Neuronal stem cell (in vitro differentiated cells): ENCODE data around the gene FAM168A.

Experiments
- DNase-seq: peaks from one replicate; pipeline ENCODE4 v3.0.0-alpha.2; 2013; ENCODE audit warnings: low spot score
- H2AFZ ChIP-seq: one replicate; pipeline ENCODE4 v1.6.1; 2013; ENCODE audit warnings: mild to moderate bottlenecking, low read length, inconsistent platforms
- H2AK5ac ChIP-seq: 2 replicates; pipeline ENCODE4 v1.6.1; 2013; ENCODE audit warnings: low read depth, mild to moderate bottlenecking, inconsistent platforms, low read length, moderate library complexity, mixed read lengths
- H2BK120ac ChIP-seq: 2 replicates; pipeline ENCODE4 v1.6.1; 2013; ENCODE audit warnings: low read depth, mild to moderate bottlenecking, inconsistent platforms, low read length, moderate library complexity, mixed read lengths
- H2BK12ac ChIP-seq: one replicate; pipeline ENCODE4 v1.6.1; 2013; ENCODE audit warnings: low read length, inconsistent platforms
- H2BK15ac ChIP-seq: 2 replicates; pipeline ENCODE4 v1.6.1; 2013; ENCODE audit warnings: mild to moderate bottlenecking, low read length, inconsistent platforms, mixed read lengths
- H2BK5ac ChIP-seq: one replicate; pipeline ENCODE4 v1.6.1; 2013; ENCODE audit warnings: inconsistent platforms, mild to moderate bottlenecking, low read length, moderate library complexity
- H3K14ac ChIP-seq: one replicate; pipeline ENCODE4 v1.6.1; 2013; ENCODE audit warnings: low read length, inconsistent platforms
- H3K18ac ChIP-seq: 2 replicates; pipeline ENCODE4 v1.6.1; 2013; ENCODE audit warnings: low read length, inconsistent platforms
- H3K23ac ChIP-seq: 2 replicates; pipeline ENCODE4 v1.6.1; 2013; ENCODE audit warnings: low read depth, mild to moderate bottlenecking, mixed read lengths, low read length, inconsistent platforms; ENCODE audit not compliant: poor library complexity
- H3K27ac ChIP-seq: replicated peaks from 3 replicates; pipeline ENCODE4 v1.5.1; 2013; ENCODE audit warnings: low read length, inconsistent platforms
- H3K27me3 ChIP-seq, 3 experiments: 2 replicates each; pipeline ENCODE4 v1.6.1; 2013; ENCODE audit warnings: low read length in 3 of 3, mild to moderate bottlenecking in 2 of 3, inconsistent platforms in 1 of 3, low read depth in 1 of 3, mixed read lengths in 1 of 3, moderate library complexity in 1 of 3; ENCODE audit not compliant: control insufficient read depth in 3 of 3, insufficient read depth in 3 of 3
- H3K36me3 ChIP-seq, 2 donors: replicated peaks in 1 of 2; 2 replicates each; pipeline ENCODE4 v1.6.1; 2013; ENCODE audit warnings: low read length in 2 of 2; ENCODE audit not compliant: control insufficient read depth in 2 of 2, insufficient read depth in 2 of 2
- H3K4ac ChIP-seq: 2 replicates; pipeline ENCODE4 v1.6.1; 2013; ENCODE audit warnings: inconsistent platforms, mild to moderate bottlenecking, low read length, moderate library complexity
- H3K4me1 ChIP-seq, 2 donors: 1 replicate in 1 of 2; 2 replicates in 1 of 2; pipeline ENCODE4 v1.6.1; 2013; ENCODE audit warnings: low read length in 2 of 2, low read depth in 1 of 2; ENCODE audit not compliant: control insufficient read depth in 2 of 2, insufficient read depth in 1 of 2
- H3K4me2 ChIP-seq: one replicate; pipeline ENCODE4 v1.6.1; 2013; ENCODE audit warnings: mild to moderate bottlenecking, low read length, inconsistent platforms; ENCODE audit not compliant: insufficient read depth, poor library complexity, severe bottlenecking
- H3K4me3 ChIP-seq, 2 donors: 2 replicates each; pipeline ENCODE4 v1.5.1; 2013; ENCODE audit warnings: low read length in 2 of 2, mild to moderate bottlenecking in 2 of 2, inconsistent platforms in 1 of 2, moderate library complexity in 1 of 2
- H3K79me1 ChIP-seq: one replicate; pipeline ENCODE4 v1.6.1; 2013; ENCODE audit warnings: low read depth, mild to moderate bottlenecking, inconsistent platforms, low read length, moderate library complexity
- H3K9ac ChIP-seq: one replicate; pipeline ENCODE4 v1.6.1; 2013; ENCODE audit warnings: mild to moderate bottlenecking, low read depth, low read length, inconsistent platforms; ENCODE audit not compliant: poor library complexity
- H3K9me3 ChIP-seq, 2 donors: replicated peaks in 1 of 2; 2 replicates each; pipeline versions ENCODE3 to v1.6.1; 2013; ENCODE audit warnings: low read length in 2 of 2, mild to moderate bottlenecking in 2 of 2, inconsistent platforms in 1 of 2, low read depth in 1 of 2, mixed read lengths in 1 of 2, moderate library complexity in 1 of 2; ENCODE audit not compliant: control insufficient read depth in 2 of 2, insufficient read depth in 1 of 2
- H4K8ac ChIP-seq: one replicate; pipeline ENCODE4 v1.6.1; 2013; ENCODE audit warnings: low read depth, mild to moderate bottlenecking, inconsistent platforms, low read length, moderate library complexity
- H4K91ac ChIP-seq: one replicate; pipeline ENCODE4 v1.6.1; 2013; ENCODE audit warnings: low read length, low read depth, mild to moderate bottlenecking, inconsistent platforms; ENCODE audit not compliant: poor library complexity
- WGBS, 2 donors: extraction: QIAGEN DNeasy Blood & Tissue Kit; methylation state at CpG; one replicate each; pipeline ENCODE4 v1.1.7; 2013; ENCODE audit warnings: missing lambda C conversion rate in 2 of 2, mixed read lengths in 1 of 2; ENCODE audit not compliant: insufficient read length in 2 of 2, insufficient replicate concordance in 1 of 2; ENCODE audit errors: extremely low coverage in 2 of 2; 5-methylcytosine and 5-hydroxymethylcytosine counted together

Gene FAM168A

DNA sequence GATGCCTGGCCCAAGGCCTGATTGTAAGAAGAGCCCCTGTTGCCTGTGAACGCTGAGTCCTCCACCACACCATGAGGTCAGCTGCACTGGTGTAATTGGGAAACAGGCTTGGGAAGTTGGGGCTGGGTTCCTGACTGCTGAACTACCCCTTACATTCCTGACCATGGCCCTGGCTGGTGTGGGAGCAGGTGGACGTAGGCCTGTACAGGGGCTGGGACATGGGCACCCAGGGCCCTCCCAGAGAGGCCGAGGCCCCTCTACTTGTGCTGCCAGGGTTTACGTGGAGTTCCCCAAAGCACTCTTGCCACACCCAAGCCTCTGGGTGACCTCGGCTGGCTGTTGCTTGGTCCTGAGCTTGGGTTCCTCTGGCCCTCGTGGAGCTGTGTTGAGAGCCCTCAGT, 216.3 kb downstream of the FAM168A start:
- Histone ChIP-seq H3K36me3 (peaks cover 0 to 1% of the 10 kb centered on the region in 2 donors), H3K9me3 (no peaks in the 10 kb centered on the region), H2AFZ (no peak overlapping the region), H3K23ac (no peak overlapping the region), H3K9ac (no peak overlapping the region), H4K8ac (no peak overlapping the region), H3K27me3 (no peaks in the 10 kb centered on the region), H3K18ac (peak overlapping the region; percentile 20), H3K4me1 (peaks cover 28 to 35% of the 10 kb centered on the region in 2 donors), H2BK120ac (no peak overlapping the region), H3K14ac (no peak overlapping the region), H3K4me3 (no peak overlapping the region), H2BK5ac (no peak overlapping the region), H4K91ac (no peak overlapping the region), H3K4ac (no peak overlapping the region), H3K27ac (no peak overlapping the region), H2BK12ac (no peak overlapping the region), H2AK5ac (peak overlapping the region; percentile 6), H3K79me1 (peaks cover 35% of the 10 kb centered on the region), H3K4me2 (no peak overlapping the region), H2BK15ac (no peak overlapping the region)
- no peak for DNase-seq
- no CpG with 5 or more reads among the region's 6 CpGs for WGBS, 2 donors

DNA sequence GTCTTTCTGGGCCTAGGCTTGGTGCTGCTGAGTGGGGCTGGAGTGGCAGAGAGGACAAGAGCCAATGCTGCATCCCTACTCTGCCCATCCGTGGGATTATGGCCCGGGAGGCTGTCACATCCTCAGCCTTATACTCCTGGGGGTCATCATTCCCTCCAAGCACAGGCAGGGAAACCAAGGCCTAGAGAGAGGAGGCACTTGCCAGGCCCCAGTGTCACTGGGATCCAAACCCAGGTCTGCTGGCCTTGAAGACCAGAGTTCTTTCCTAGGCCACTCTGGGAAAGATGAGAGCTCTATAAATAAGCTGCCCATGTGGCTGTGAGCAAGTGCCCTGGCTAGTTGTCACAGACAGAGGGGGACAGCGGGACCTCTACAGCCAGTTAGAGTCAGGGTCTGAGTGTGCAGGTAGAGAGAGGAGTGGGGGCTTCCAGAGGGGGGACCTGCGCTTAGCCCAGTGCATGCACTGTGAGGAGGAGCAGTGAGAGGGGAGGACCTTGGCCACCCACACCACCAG, 217.0 kb downstream of the FAM168A start:
- peak overlapping the region; percentile 45 for H2BK5ac ChIP-seq
- H3K36me3 ChIP-seq = peaks cover 0 to 1% of the 10 kb centered on the region in 2 donors
- DNase-seq = no peak
- no peak overlapping the region for H3K18ac ChIP-seq
- H2BK120ac ChIP-seq = no peak overlapping the region
- no CpG with 5 or more reads among the region's 4 CpGs for WGBS, 2 donors
- no peak overlapping the region for H3K4ac ChIP-seq
- H2AFZ ChIP-seq = no peak overlapping the region
- H3K9me3 ChIP-seq = no peaks in the 10 kb centered on the region
- H3K4me2 ChIP-seq = no peak overlapping the region
- no peak overlapping the region for H4K91ac ChIP-seq
- peaks cover 31% of the 10 kb centered on the region for H3K79me1 ChIP-seq
- H4K8ac ChIP-seq = no peak overlapping the region
- peaks cover 22 to 34% of the 10 kb centered on the region in 2 donors for H3K4me1 ChIP-seq
- H2BK12ac ChIP-seq = no peak overlapping the region
- H2AK5ac ChIP-seq = no peak overlapping the region
- no peak overlapping the region for H2BK15ac ChIP-seq
- no peaks in the 10 kb centered on the region for H3K27me3 ChIP-seq
- no peak overlapping the region for H3K4me3 ChIP-seq
- no peak overlapping the region for H3K14ac ChIP-seq
- no peak overlapping the region for H3K9ac ChIP-seq
- peak overlapping the region; percentile 4 for H3K23ac ChIP-seq
- no peak overlapping the region for H3K27ac ChIP-seq

- H3K14ac ChIP-seq = no peak overlapping the region
- no peak overlapping the region for H3K4me3 ChIP-seq
- H3K4me2 ChIP-seq = no peak overlapping the region
- H3K23ac ChIP-seq = peak overlapping the region; percentile 44
- peaks cover 31% of the 10 kb centered on the region for H3K79me1 ChIP-seq
- no CpG with 5 or more reads among the region's 7 CpGs for WGBS, 2 donors
- H3K9ac ChIP-seq = peak overlapping the region; percentile 75
- no peaks in the 10 kb centered on the region for H3K9me3 ChIP-seq
- no peak overlapping the region for H3K18ac ChIP-seq
- no peak overlapping the region for H2AK5ac ChIP-seq
- H3K4me1 ChIP-seq = peaks cover 22 to 35% of the 10 kb centered on the region in 2 donors
- H3K27ac ChIP-seq = no peak overlapping the region
- H4K8ac ChIP-seq = no peak overlapping the region
- no peak overlapping the region for H2BK12ac ChIP-seq
- no peak overlapping the region for H2BK15ac ChIP-seq
- no peak for DNase-seq
- H2BK5ac ChIP-seq = peak overlapping the region; percentile 45
- H2AFZ ChIP-seq = no peak overlapping the region
- H4K91ac ChIP-seq = no peak overlapping the region
- H3K4ac ChIP-seq = no peak overlapping the region
- no peak overlapping the region for H2BK120ac ChIP-seq
- peaks cover 0 to 1% of the 10 kb centered on the region in 2 donors for H3K36me3 ChIP-seq
- H3K27me3 ChIP-seq = no peaks in the 10 kb centered on the region
Measured at GRCh38 chr11:73380331-73380730, 217.6 kb downstream of the FAM168A start.

GRCh38 chr11:73379189-73379880, 218.6 kb downstream of the FAM168A start:
- peaks cover 0 to 1% of the 10 kb centered on the region in 2 donors for H3K36me3 ChIP-seq
- no peak overlapping the region for H2BK120ac ChIP-seq

More at GRCh38 chr11:73379189-73379880, 218.6 kb downstream of the FAM168A start:
- Histone ChIP-seq H2BK12ac (no peak overlapping the region), H3K14ac (no peak overlapping the region), H3K9ac (no peak overlapping the region), H2AFZ (no peak overlapping the region), H2BK15ac (no peak overlapping the region), H3K4ac (no peak overlapping the region), H3K4me2 (no peak overlapping the region), H4K91ac (no peak overlapping the region), H4K8ac (no peak overlapping the region), H3K4me3 (peak overlapping the region in 1 of 2 donors; percentile 23), H2AK5ac (no peak overlapping the region), H3K4me1 (peaks cover 22 to 30% of the 10 kb centered on the region in 2 donors), H3K27ac (no peak overlapping the region), H3K18ac (no peak overlapping the region), H3K79me1 (peaks cover 25% of the 10 kb centered on the region), H3K27me3 (no peaks in the 10 kb centered on the region), H3K9me3 (no peaks in the 10 kb centered on the region), H3K23ac (no peak overlapping the region), H2BK5ac (no peak overlapping the region)
- no peak for DNase-seq
- no CpG with 5 or more reads among the region's 10 CpGs for WGBS, 2 donors
